Measurements from ENCODE around the gene ADGRB3.

Gene ADGRB3

GRCh38 chr6:69012876-69013275 lies 377.8 kb downstream of the ADGRB3 start:
- in situ Hi-C loops (cut with MboI; ENCODE audit: low sequenced_read_pairs): no loop called here

- in situ Hi-C loops (cut with MboI; ENCODE audit: low sequenced_read_pairs): no loop called here
These were observed 383.8 kb downstream of the ADGRB3 start for GRCh38 chr6:69018906-69019305.

GRCh38 chr6:69019832-69020231 lies 384.8 kb downstream of the ADGRB3 start:
- in situ Hi-C loops (cut with MboI; ENCODE audit: low sequenced_read_pairs): no loop called here

GRCh38 chr6:69022993-69023392 lies 387.9 kb downstream of the ADGRB3 start:
- in situ Hi-C loops (cut with MboI; ENCODE audit: low sequenced_read_pairs): no loop called here

GRCh38 chr6:69026243-69026642 lies 391.2 kb downstream of the ADGRB3 start:
- in situ Hi-C loops (cut with MboI; ENCODE audit: low sequenced_read_pairs): no loop called here

- in situ Hi-C loops (cut with MboI; ENCODE audit: low sequenced_read_pairs): no loop called here
These were observed 391.6 kb downstream of the ADGRB3 start for GRCh38 chr6:69026715-69027114.

- in situ Hi-C loops (cut with MboI; ENCODE audit: low sequenced_read_pairs): no loop called here
These were observed 392.8 kb downstream of the ADGRB3 start for GRCh38 chr6:69027861-69028260.

- in situ Hi-C loops (cut with MboI; ENCODE audit: low sequenced_read_pairs): no loop called here
These were observed 403.8 kb downstream of the ADGRB3 start for GRCh38 chr6:69038841-69039240.

- in situ Hi-C loops (cut with MboI; ENCODE audit: low sequenced_read_pairs): no loop called here
These were observed 407.2 kb downstream of the ADGRB3 start for GRCh38 chr6:69042297-69042696.

GRCh38 chr6:69044534-69044933 lies 409.5 kb downstream of the ADGRB3 start:
- in situ Hi-C loops (cut with MboI; ENCODE audit: low sequenced_read_pairs): no loop called here

GRCh38 chr6:69059413-69059812 lies 424.3 kb downstream of the ADGRB3 start:
- in situ Hi-C loops (cut with MboI; ENCODE audit: low sequenced_read_pairs): no loop called here

- in situ Hi-C loops (cut with MboI; ENCODE audit: low sequenced_read_pairs): no loop called here
These were observed 426.0 kb downstream of the ADGRB3 start for GRCh38 chr6:69061066-69061465.

- in situ Hi-C loops (cut with MboI; ENCODE audit: low sequenced_read_pairs): no loop called here
These were observed 428.3 kb downstream of the ADGRB3 start for GRCh38 chr6:69063401-69063800.

GRCh38 chr6:69064226-69064625 lies 429.1 kb downstream of the ADGRB3 start:
- in situ Hi-C loops (cut with MboI; ENCODE audit: low sequenced_read_pairs): no loop called here

- in situ Hi-C loops (cut with MboI; ENCODE audit: low sequenced_read_pairs): no loop called here
These were observed 434.8 kb downstream of the ADGRB3 start for GRCh38 chr6:69069881-69070280.

GRCh38 chr6:69072796-69073195 lies 437.7 kb downstream of the ADGRB3 start:
- in situ Hi-C loops (cut with MboI; ENCODE audit: low sequenced_read_pairs): no loop called here

- in situ Hi-C loops (cut with MboI; ENCODE audit: low sequenced_read_pairs): no loop called here
These were observed 449.8 kb downstream of the ADGRB3 start for GRCh38 chr6:69084746-69085335.

GRCh38 chr6:69086689-69087088 lies 451.6 kb downstream of the ADGRB3 start:
- in situ Hi-C loops (cut with MboI; ENCODE audit: low sequenced_read_pairs): no loop called here

- in situ Hi-C loops (cut with MboI; ENCODE audit: low sequenced_read_pairs): no loop called here
These were observed 454.5 kb downstream of the ADGRB3 start for GRCh38 chr6:69089539-69089938.

- in situ Hi-C loops (cut with MboI; ENCODE audit: low sequenced_read_pairs): no loop called here
These were observed 455.1 kb downstream of the ADGRB3 start for GRCh38 chr6:69090132-69090531.

GRCh38 chr6:69096681-69097080 lies 461.6 kb downstream of the ADGRB3 start:
- in situ Hi-C loops (cut with MboI; ENCODE audit: low sequenced_read_pairs): no loop called here

GRCh38 chr6:69097948-69098347 lies 462.9 kb downstream of the ADGRB3 start:
- in situ Hi-C loops (cut with MboI; ENCODE audit: low sequenced_read_pairs): no loop called here

- in situ Hi-C loops (cut with MboI; ENCODE audit: low sequenced_read_pairs): no loop called here
These were observed 463.8 kb downstream of the ADGRB3 start for GRCh38 chr6:69098910-69099309.

Data from HL-60/S4 treated with phorbol 12-myristate 13-acetate at 8.2 ng/mL for 4 days and 3 days (cell line).